HEK293 (cell line): ENCODE data around the gene ZNF84.

ENCODE experiments used
- CTCF ChIA-PET: fragments of 350-600 bp; formaldehyde crosslinking; extraction: SDS; loops from one replicate; lab custom pipeline; 2021; ENCODE audit warnings: antibody characterized with exemption; lab: Yijun Ruan, JAX
- POLR2A ChIA-PET: fragments of 300-600 bp; formaldehyde crosslinking; extraction: SDS; loops from one replicate; lab custom pipeline; 2020; ENCODE audit warnings: antibody characterized with exemption, inconsistent platforms; lab: Yijun Ruan, JAX
- H3K27ac ChIP-seq: fragments of 200-500 bp; sonication (Bioruptor generic); 2 replicates; pipeline ENCODE4 v1.5.1; 2014; ENCODE audit warnings: low read depth, low read length, control low read depth, inconsistent platforms; ENCODE audit errors: extremely low read depth
- H3K36me3 ChIP-seq, 2 experiments: fragments of 200-500 bp in 1 of 2; sonication (Bioruptor generic) in 1 of 2; 1 replicate in 1 of 2; 2 replicates in 1 of 2; pipeline ENCODE4 v1.5.1; 2014 to 2017; ENCODE audit warnings: inconsistent platforms in 2 of 2, low read length in 2 of 2; ENCODE audit not compliant: control insufficient read depth in 2 of 2, insufficient read depth in 1 of 2
- H3K4me1 ChIP-seq: fragments of 200-500 bp; sonication (Bioruptor generic); 2 replicates; pipeline ENCODE4 v1.5.1; 2014; ENCODE audit warnings: mild to moderate bottlenecking, low read length, inconsistent platforms; ENCODE audit not compliant: control insufficient read depth, insufficient read depth
- H3K4me3 ChIP-seq: 2 replicates; pipeline ENCODE4 v1.5.1; 2011; ENCODE audit warnings: low read depth, mild to moderate bottlenecking, control low read depth, low read length, moderate library complexity
- H3K9me3 ChIP-seq: fragments of 200-500 bp; sonication (Bioruptor generic); 2 replicates; pipeline ENCODE4 v1.5.1; 2014; ENCODE audit warnings: low read depth, low read length, inconsistent platforms; ENCODE audit not compliant: control insufficient read depth, insufficient read depth
- SETDB1 ChIP-seq: IDR thresholded peaks from one replicate; pipeline ENCODE4 v1.6.1; 2017; ENCODE audit warnings: mild to moderate bottlenecking, low read length, moderate library complexity, mixed read lengths; ENCODE audit not compliant: insufficient read length
- TRIM28 ChIP-seq: IDR thresholded peaks from 2 replicates; pipeline ENCODE4 v1.6.1; 2011; ENCODE audit warnings: low read length, control low read depth, borderline replicate concordance
- ZBTB1 ChIP-seq: fragments of 450-650 bp; formaldehyde crosslinking; IDR thresholded peaks from 2 replicates; pipeline ENCODE4 v1.5.1; 2016; ENCODE audit warnings: missing biosample characterization, missing genetic modification characterization
- ZNF184 ChIP-seq: fragments of 450-650 bp; IDR thresholded peaks from 2 replicates; pipeline ENCODE4 v1.5.1; 2018; ENCODE audit warnings: missing biosample characterization, mild to moderate bottlenecking, missing genetic modification characterization
- ZNF274 ChIP-seq, 2 experiments: fragments of 200-500 bp in 1 of 2; fragments of 450-650 bp in 1 of 2; sonication (Bioruptor generic) in 1 of 2; formaldehyde crosslinking in 1 of 2; IDR thresholded peaks; 2 replicates each; pipeline versions ENCODE4 v1.5.1 to v1.6.1; 2014 to 2016; ENCODE audit warnings: borderline replicate concordance in 1 of 2, inconsistent platforms in 1 of 2, low read length in 1 of 2, missing biosample characterization in 1 of 2, missing genetic modification characterization in 1 of 2
- ZNF416 ChIP-seq: fragments of 450-650 bp; formaldehyde crosslinking; IDR thresholded peaks from 2 replicates; pipeline ENCODE4 v1.5.1; 2016; ENCODE audit warnings: missing biosample characterization, missing genetic modification characterization
- ZNF510 ChIP-seq: fragments of 450-650 bp; formaldehyde crosslinking; IDR thresholded peaks from 2 replicates; pipeline ENCODE4 v1.5.1; 2018; ENCODE audit warnings: mild to moderate bottlenecking, missing genetic modification characterization, missing biosample characterization; ENCODE audit not compliant: insufficient replicate concordance
- ZNF521 ChIP-seq: fragments of 450-650 bp; formaldehyde crosslinking; IDR thresholded peaks from 2 replicates; pipeline ENCODE4 v1.5.1; 2017; ENCODE audit warnings: missing biosample characterization, mild to moderate bottlenecking, missing genetic modification characterization
- ZNF626 ChIP-seq: fragments of 450-650 bp; sonication (Bioruptor Pico); formaldehyde crosslinking; IDR thresholded peaks from 2 replicates; pipeline ENCODE4 v1.5.1; 2018; ENCODE audit warnings: missing biosample characterization, missing genetic modification characterization, inconsistent platforms
- ZNF791 ChIP-seq: fragments of 450-650 bp; formaldehyde crosslinking; IDR thresholded peaks from 2 replicates; pipeline ENCODE4 v1.5.1; 2016; ENCODE audit warnings: missing biosample characterization, missing genetic modification characterization
- TF ChIP-seq, protein P1 (sequence below): fragments of 450-650 bp; formaldehyde crosslinking; IDR thresholded peaks from 2 replicates; pipeline ENCODE4 v1.5.1; 2016; ENCODE audit warnings: missing biosample characterization, missing genetic modification characterization
- TF ChIP-seq, protein P2 (sequence below): fragments of 450-650 bp; formaldehyde crosslinking; conservative IDR thresholded peaks from 2 replicates; pipeline ENCODE4 v1.5.1; 2016; ENCODE audit warnings: low read depth, missing biosample characterization, missing genetic modification characterization

ZNF84 gene

DNA sequence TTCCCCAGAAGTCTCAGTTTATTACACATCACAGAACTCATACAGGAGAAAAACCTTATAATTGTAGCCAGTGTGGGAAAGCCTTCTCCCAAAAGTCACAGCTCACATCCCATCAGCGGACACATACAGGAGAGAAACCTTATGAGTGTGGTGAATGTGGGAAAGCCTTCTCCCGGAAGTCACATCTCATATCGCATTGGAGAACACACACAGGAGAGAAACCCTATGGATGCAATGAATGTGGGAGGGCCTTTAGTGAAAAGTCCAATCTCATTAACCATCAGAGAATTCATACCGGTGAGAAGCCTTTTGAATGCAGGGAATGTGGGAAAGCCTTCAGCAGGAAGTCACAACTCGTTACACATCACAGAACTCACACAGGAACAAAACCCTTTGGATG is 20.1 kb downstream of the ZNF84 start:
- CTCF ChIA-PET: interaction anchor here (1.0 kb wide), 1 partner anchor 82 kb away, joined by 4 read pairs; no protein-coding TSS in a partner anchor
- Histone ChIP-seq H3K36me3 (peaks cover 11 to 35% of the 10 kb centered on the region in 2 experiments), H3K9me3 (no peaks in the 10 kb centered on the region), H3K4me3 (no peak overlapping the region), H3K27ac (no peak overlapping the region)
- POLR2A ChIA-PET: no interaction called here
- TF ChIP-seq SETDB1 (peak; percentile 3), ZBTB1 (tag by site-specific recombination) (no peak)
- TF ChIP-seq, all 188 proteins: peak for 1
- H3K4me1 ChIP-seq: no peaks in the 10 kb centered on the region

DNA sequence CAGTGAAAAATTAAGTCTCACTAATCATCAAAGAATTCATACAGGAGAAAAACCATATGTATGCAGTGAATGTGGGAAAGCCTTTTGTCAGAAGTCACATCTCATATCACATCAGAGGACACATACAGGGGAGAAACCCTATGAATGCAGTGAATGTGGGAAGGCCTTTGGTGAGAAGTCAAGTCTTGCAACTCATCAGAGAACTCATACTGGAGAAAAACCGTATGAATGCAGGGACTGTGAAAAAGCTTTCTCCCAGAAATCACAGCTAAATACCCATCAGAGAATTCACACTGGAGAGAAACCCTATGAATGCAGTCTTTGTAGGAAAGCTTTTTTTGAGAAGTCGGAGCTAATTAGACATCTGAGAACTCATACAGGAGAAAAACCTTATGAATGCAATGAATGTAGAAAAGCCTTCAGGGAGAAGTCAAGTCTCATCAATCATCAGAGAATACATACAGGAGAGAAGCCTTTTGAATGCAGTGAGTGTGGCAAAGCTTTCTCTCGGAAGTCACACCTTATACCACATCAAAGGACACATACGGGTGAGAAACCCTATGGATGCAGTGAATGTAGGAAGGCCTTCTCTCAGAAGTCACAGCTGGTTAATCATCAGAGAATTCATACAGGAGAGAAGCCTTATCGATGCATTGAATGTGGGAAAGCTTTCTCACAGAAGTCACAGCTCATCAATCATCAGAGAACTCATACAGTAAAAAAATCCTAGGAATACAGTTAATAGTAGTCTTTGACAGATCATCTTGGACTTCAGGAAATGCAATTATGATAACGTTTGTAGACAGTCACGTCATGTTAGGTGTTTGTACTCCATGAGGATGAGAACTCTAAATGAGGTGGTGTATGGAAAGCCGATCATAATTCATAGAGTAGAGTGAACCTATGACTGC is 21.1 kb downstream of the ZNF84 start:
- ChIA-PET POLR2A (no interaction called here), CTCF (no interaction called here)
- peaks cover 1 to 25% of the 10 kb centered on the region in 2 experiments; a peak in 1 of 3 replicates for H3K36me3 ChIP-seq
- H3K9me3 ChIP-seq: no peaks in the 10 kb centered on the region
- no peak overlapping the region for H3K27ac ChIP-seq
- no peaks in the 10 kb centered on the region for H3K4me1 ChIP-seq
- H3K4me3 ChIP-seq: no peak overlapping the region
- TF ChIP-seq, protein P1, sequence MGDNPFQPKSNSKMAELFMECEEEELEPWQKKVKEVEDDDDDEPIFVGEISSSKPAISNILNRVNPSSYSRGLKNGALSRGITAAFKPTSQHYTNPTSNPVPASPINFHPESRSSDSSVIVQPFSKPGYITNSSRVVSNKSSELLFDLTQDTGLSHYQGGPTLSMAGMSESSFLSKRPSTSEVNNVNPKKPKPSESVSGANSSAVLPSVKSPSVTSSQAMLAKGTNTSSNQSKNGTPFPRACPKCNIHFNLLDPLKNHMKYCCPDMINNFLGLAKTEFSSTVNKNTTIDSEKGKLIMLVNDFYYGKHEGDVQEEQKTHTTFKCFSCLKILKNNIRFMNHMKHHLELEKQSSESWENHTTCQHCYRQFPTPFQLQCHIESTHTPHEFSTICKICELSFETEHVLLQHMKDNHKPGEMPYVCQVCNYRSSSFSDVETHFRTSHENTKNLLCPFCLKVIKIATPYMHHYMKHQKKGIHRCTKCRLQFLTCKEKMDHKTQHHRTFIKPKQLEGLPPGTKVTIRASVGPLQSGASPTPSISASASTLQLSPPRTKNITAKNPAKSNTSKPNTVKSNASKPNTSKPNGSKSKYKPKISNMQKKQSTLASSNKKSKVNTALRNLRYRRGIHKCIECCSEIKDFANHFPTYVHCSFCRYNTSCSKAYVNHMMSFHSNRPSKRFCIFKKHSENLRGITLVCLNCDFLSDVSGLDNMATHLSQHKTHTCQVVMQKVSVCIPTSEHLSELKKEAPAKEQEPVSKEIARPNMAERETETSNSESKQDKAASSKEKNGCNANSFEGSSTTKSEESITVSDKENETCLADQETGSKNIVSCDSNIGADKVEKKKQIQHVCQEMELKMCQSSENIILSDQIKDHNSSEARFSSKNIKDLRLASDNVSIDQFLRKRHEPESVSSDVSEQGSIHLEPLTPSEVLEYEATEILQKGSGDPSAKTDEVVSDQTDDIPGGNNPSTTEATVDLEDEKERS (tag by site-specific recombination): peak; percentile 75
- no peak for TF ChIP-seq ZNF416 (tag by site-specific recombination)
- TF ChIP-seq ZNF521 (tag by site-specific recombination): no peak
- peak; percentile 77; the same call in 1 of the 2 replicates for TF ChIP-seq ZNF626 (tag by site-specific recombination)
- TF ChIP-seq SETDB1: peak; percentile 100
- TF ChIP-seq ZNF510 (tag by site-specific recombination): peak; percentile 38
- peak; percentile 98; the same call in 1 of the 2 replicates for TF ChIP-seq TRIM28
- 0 out of 2 replicates have a peak, but pooled peaks have one; percentile 45 for TF ChIP-seq ZNF184 (tag by site-specific recombination)
- TF ChIP-seq, protein P2, sequence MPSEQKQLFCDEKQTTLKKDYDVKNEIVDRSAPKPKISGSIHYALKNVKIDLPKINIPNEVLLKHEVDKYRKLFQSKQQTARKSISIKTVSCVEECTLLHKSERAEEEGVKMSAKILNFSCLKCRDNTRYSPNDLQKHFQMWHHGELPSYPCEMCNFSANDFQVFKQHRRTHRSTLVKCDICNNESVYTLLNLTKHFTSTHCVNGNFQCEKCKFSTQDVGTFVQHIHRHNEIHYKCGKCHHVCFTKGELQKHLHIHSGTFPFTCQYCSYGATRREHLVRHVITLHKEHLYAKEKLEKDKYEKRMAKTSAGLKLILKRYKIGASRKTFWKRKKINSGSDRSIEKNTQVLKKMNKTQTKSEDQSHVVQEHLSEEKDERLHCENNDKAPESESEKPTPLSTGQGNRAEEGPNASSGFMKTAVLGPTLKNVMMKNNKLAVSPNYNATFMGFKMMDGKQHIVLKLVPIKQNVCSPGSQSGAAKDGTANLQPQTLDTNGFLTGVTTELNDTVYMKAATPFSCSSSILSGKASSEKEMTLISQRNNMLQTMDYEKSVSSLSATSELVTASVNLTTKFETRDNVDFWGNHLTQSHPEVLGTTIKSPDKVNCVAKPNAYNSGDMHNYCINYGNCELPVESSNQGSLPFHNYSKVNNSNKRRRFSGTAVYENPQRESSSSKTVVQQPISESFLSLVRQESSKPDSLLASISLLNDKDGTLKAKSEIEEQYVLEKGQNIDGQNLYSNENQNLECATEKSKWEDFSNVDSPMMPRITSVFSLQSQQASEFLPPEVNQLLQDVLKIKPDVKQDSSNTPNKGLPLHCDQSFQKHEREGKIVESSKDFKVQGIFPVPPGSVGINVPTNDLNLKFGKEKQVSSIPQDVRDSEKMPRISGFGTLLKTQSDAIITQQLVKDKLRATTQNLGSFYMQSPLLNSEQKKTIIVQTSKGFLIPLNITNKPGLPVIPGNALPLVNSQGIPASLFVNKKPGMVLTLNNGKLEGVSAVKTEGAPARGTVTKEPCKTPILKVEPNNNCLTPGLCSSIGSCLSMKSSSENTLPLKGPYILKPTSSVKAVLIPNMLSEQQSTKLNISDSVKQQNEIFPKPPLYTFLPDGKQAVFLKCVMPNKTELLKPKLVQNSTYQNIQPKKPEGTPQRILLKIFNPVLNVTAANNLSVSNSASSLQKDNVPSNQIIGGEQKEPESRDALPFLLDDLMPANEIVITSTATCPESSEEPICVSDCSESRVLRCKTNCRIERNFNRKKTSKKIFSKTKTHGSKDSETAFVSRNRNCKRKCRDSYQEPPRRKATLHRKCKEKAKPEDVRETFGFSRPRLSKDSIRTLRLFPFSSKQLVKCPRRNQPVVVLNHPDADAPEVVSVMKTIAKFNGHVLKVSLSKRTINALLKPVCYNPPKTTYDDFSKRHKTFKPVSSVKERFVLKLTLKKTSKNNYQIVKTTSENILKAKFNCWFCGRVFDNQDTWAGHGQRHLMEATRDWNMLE (tag by site-specific recombination): peak; percentile 69
- TF ChIP-seq ZNF791 (tag by site-specific recombination): no peak
- peak; percentile 94 for TF ChIP-seq ZNF274 (IDR thresholded peaks at IDR 0.05; ENCODE audit: low read length)
- TF ChIP-seq ZNF274 (tag by site-specific recombination; IDR thresholded peaks at IDR 0.05; ENCODE audit: borderline replicate concordance): peak; percentile 99
